ENCODE data around the gene OR56A1.
"Not testable (repeated sequence)": the region's sequence is repeated elsewhere in the genome, so short reads cannot be mapped to it uniquely, and the experiment has no call there.

Gene OR56A1, protein sequence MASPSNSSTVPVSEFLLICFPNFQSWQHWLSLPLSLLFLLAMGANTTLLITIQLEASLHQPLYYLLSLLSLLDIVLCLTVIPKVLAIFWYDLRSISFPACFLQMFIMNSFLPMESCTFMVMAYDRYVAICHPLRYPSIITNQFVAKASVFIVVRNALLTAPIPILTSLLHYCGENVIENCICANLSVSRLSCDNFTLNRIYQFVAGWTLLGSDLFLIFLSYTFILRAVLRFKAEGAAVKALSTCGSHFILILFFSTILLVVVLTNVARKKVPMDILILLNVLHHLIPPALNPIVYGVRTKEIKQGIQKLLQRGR

DNA sequence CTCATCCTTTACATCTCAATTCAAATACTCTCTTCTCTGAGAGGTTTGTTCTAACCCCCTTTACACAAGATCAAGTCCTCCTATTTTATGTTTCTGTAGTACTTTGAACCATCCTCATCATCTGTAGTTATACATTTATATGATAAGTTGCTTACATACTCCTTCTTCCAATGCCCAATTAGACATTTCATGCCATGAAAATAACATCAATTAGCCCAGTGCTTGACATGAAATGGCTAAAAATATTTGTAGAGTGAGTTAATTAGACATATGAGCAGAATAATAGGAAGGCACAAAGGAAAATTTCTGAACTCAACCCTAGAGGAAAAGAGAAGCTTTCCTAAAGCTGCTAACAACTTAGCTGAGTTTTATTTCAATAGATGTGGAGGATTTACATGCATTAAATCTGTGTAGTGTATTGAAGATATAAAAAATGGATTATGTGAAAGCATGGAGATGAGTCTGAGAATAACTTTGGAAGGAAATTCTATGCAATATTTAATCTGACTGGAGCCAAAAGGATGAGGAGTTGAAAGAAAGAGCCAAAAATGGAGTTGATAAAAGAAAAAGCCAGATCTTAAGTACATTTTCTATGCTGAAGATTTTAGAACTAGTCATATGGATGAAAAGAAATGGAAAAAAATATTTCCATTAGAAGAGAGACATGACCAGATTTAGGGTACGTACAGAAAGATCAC lies at the start of gene OR56A1:
TSS of gene OR56A1 (minus strand) at position 51 of the 698 bp plus-strand sequence. CDS start 3,066 bp downstream, outside the sequence.
- no peak for DNase-seq

DNA sequence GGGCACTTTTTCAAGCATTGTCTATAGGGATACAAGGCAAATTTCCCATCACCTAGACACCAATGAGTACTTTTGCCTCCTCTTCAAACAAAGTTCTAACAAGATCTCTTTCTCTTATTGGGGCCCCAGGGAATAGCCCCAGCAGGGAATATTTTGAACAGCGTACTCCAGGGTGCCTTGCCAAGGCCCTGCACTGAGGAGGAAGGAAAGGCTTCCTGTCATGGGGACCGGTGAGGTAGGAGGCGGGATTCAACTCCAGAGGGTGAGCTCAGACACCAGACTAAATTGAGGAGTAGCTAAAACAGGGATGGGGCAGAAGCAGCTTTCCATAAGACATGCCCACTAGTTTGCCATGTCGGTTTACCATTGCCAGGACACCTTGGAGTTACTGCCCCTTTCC lies 48.9 kb upstream of the OR56A1 start:
- no peak for DNase-seq

DNA sequence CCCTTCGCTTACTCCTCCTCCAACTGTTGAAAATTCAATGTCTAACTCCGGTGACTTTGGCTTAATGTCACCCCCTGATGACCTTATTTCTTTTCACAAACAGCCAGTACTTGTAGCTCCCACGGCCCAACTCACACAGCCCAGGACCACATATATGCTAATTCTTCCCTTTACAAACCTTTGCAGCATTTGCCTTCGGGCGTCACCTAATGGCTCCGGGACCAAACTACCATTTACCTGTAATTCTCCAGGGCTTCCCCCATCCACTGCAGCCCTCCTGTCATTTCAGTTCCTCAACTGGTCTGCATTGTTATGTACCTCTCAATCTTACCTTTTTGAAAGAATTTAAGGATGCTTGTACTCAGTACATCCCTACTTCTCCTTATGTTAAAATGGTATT lies 47.2 kb upstream of the OR56A1 start:
- DNase-seq, result no peak

DNA sequence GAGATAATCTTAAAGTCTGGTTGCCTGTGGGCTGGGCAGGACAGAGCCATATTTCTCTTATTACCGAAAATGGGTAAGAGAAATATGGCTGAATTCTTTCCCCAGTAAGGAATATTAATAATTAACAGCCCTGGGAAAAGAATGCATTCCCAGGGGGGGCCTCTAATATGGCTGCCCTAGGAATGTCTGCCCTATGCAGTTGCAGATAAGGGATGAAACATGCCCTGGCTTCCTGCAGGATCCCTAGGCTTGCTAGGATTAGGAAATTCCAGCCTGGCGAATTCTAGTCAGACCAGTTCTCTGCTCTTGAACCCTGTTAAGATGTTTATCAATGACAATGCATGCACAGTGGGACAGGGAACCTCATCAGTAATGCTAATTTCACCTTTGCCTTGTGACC lies 45.9 kb upstream of the OR56A1 start:
- not testable (repeated sequence) for DNase-seq

DNA sequence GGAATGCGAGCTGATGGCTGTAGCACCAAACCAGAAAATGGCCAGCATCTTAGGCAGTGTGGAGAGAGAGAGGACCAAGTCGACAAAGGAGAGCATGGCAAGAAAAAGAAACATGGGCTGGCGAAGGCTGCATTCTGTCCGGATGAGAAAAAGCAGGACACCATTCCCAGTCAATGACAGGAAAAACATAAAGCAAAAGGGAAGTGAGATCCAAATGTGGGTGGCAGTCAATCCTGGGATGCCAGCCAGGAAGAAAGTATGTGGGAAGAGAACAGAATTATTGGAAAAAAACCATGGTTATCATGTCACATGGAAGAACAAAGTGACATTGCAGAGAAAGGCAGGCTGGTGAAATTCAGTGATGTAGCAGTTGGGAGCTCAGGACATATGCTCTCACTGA lies 36.9 kb upstream of the OR56A1 start:
- no peak for DNase-seq

DNA sequence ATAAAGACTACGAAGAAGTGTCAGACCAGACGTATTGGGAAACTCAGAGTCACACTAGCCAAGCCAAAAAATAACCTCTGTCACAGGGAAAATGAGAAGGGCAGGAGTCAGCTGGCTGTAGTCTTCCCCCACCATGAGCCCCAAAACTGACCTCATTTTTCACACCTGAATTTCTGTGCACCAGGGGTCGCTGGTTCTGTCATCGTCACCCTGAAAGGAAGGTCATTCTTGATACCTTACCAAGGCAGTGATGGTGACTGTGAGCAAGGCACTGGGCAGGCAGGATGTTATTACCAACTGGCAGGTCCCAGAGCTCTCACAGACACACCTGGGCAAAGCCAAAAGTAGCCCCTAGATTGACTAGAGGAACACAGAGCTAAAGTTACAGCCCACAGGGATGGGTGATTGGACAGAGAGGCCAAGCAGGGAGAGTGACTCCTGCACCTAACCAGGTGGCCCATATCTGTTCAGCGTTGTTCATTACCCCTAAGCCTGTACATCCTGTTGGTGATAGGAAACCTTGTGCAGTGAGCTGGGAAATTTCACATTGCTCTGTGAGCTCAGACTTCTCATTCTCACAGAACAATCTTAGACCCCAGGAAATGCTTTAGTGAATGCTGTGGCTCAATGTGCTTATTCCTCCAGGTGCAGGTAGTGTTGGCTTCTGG lies 32.3 kb upstream of the OR56A1 start:
- no peak for DNase-seq

DNA sequence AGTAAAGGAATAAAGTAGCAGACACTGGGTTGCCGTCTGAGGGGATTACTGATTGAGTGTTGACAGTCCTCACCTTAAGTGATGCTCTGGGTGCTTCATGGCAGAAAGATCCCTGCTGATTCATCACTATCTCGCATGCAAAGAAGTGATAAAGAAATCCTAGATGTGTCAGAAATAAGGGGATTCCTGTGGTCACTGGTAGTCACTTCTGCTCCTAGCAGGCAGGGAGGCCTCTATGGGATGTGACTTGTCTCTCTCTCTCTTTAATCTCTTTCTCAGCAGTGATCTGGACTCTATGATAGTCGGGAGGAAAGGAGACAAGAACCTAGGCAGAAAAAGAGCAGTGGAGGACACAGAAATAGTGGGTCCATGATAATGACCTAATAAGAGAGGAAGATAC lies 30.9 kb upstream of the OR56A1 start:
- no peak for DNase-seq

DNA sequence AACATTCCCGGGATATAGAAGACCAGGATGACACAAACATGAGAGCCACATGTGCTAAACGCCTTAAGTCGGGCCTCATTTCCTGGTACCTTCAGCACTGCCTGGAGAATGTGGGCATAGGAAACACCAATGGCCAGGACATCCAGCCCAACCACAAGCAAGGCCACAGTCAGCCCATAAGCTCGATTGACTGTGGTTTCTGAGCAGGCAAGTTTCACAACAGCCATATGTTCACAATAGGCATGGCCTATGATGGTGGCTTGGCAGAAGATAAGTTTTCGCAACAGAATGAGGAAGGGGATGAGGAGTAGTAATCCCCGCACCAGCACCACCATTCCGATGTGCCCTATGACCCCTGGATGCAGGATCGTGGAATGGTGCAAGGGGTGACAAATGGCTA lies 26.9 kb upstream of the OR56A1 start:
- DNase-seq, result no peak

DNA sequence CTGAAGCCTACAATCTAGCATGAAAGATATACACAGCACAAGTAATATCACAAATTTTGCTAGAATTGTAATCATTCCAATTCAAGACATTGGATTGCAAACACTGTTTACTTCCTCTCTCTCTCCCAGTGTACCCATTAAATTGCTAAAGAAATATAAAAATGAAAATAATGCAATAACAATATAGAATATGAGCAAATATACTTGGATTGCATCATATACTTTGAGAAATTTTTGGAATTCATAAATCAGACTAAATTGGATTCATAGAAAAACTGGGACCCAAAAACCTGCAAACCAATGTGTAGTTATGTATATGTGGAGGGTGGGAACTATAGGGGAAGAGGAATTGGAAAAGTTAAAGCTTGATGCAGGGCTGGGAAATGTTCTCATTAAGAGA lies 25.0 kb upstream of the OR56A1 start:
- no peak for DNase-seq

DNA sequence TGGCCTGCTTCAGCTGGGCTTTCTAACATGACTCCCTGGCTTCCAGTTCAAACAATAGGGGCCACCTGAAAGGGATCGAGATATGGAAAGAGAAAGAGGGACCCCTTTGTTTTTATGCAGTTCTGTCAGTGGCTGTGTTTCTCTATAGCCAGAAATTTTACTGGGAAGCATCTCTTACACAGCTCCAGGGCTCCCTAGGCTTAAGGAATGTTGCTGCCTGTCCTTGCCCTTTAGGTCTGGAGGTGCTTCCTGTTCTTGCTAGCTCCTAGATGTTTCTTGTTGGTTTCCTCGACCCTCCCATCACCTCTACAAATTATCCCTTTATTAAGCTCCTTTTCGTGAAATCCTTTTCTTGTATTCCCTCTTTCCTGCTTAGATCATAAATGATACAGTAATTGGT lies 21.8 kb upstream of the OR56A1 start:
- no peak for DNase-seq

DNA sequence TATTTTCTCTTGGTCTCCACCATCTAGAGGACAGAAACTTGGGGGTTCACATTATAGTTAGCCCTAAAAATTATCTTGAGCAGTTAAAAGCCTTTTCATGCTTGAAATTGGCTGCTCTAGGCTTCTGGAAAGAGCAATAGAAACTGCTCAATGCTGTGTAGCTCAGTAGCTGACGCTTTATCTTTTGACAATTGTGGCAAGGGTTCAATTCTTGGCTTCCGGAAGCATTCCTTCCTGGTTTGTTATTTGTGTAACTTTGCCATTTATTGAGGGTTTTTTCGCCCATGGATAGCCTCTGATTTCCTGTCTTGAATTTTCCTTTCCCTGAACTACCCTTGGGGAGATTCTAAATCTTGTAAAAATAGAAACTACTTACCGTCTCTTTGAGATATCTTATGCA lies 10.3 kb upstream of the OR56A1 start:
- DNase-seq, result no peak

DNA sequence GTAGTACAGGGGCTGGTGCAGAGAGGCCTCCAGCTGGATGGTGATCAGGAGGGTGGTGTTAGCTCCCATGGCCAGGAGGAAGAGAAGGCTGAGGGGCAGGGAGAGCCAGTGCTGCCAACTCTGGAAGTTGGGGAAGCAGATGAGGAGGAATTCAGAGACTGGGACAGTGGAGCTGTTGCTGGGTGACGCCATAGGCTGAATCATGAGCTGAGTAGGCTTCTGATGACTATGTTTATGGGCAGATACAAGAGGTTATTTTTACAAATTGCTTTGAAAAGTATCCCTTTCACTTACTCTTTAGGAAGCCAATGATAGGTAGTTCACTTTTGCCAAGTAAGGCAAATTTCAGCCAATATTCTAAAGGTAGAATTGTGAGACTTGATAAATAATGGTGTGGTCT lies 3.1 kb downstream of the OR56A1 start:
- no peak for DNase-seq

DNA sequence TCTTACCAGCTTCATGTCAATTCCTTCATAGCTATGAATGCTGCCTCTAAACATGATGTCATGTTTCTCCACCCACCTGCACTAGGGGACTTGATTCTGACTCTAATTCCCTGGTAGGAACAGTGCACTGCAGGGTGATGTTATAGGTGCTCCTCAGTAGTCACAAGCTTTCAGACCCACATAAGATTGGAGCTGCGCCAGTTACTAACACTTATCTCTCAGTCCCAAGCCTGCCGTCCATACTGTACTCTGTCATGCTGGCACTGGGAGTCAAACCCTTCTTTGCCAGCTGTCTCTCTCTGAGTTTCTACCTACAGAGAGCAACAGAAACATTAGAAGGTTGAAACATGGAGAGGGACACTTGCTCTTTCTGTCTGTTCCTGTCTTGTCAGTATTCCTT lies 5.5 kb downstream of the OR56A1 start:
- peak; percentile 34 for DNase-seq

DNA sequence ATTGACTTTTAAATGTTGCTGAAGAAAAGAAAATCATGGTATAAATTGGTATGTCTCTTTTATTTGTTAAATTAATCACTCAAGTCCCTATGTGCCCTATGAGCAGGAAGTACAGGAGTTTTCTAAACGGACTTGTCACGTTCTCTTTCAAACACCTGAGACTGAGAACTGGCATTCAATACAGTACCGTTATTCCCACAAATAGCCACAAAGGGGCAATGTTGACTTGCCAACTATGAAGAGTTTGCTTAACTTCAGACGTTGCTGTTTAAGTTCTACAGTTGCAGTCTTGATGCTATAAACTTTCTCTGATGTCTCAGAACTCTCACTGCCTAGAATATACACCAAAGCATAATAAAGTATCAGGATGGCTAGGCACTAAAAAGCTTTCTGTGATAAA lies 7.6 kb downstream of the OR56A1 start:
- DNase-seq, result peak; percentile 72

DNA sequence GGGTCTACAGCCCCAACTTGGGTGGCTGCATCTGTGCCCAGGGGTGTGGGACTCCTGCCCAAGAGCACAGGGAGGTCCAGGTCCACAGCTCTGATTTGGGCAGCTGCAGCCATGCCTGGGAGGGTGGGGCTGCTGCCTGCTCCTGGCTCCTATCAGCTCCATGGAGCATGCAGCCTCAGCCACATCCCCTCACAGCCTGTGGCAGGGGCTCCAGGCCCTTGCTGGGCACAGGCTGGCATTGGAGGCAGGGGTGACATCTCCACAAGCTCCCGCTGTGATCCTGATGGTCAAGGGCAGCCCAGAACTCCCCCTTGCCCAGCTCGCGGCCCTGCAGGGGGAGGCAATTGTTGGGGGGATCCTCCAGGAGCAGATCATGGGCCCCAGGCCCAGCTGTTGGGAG lies 17.5 kb downstream of the OR56A1 start:
- DNase-seq, result no peak

DNA sequence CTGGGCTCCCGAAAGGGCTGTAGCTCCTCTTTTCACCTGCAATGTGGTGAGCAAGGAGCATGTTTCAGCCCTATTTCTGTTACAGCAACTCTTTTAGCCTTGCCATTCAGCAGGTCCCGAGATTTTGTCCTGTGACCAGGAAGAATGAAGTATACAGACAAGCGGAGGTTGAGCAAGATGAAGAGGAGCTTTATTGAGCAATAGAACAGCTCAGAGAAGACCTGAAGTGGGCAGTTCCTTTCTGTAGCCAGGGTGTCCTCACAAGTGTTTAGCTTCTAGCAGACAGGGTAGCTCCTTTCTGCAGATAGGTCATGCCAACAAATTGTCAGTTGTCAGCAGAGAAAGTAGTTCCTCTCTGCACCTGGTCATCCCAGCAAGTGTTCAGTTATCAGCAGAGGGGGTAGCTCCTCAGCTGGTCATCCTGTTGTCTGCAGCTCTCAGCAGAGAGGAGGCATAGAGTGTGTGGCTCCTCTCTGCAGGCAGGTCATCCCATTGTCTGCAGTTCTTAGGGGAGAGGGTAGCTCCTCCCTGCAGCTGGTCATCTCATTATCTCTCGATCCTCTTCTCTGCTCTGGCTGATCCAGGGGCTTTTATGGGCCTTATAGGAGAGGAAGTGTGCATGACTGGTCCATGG lies 18.4 kb downstream of the OR56A1 start:
- no peak for DNase-seq

DNA sequence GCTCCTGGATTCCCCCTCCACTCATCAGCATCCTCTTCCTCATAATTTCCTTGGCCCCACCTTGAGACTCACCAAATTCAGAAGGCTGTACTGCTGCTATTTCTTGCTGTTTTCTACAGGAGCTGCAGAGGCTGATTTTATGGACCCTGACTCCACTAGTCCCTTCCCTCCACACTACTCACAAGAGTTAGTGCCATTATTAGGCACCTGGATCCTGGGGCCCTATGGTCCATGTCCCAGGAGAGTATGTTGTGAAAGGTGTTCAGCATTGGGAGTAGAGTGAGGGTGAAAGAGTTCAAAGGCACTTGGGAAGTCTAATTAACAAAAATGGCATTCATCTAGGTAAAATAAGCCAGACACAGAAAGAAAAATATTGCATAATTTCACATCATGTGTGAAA lies 23.7 kb downstream of the OR56A1 start, which contains the start of gene OR56A4:
TSS of gene OR56A4 (minus strand) at position 101 of the 400 bp plus-strand sequence. CDS start 3,954 bp downstream, outside the sequence.
- DNase-seq, result no peak

DNA sequence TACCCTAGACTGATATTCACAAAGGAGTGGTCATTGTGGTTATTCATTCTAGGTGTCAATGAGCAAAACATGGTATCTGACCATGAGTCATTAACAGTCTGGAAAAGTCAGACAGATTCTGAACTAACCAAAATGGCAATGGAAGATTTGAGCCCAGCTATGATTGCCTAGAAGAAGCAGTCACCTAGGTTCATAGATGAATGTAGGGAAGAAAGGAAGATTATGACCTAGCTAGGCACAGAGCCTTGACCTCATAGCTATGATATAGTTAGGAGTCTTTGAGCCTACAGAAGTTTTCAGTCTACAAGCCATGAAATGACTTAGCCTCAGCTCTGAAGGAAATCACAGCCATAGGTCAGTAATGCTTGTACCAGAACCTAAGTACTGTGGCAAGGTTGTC lies 24.2 kb downstream of the OR56A1 start:
- DNase-seq, result no peak

DNA sequence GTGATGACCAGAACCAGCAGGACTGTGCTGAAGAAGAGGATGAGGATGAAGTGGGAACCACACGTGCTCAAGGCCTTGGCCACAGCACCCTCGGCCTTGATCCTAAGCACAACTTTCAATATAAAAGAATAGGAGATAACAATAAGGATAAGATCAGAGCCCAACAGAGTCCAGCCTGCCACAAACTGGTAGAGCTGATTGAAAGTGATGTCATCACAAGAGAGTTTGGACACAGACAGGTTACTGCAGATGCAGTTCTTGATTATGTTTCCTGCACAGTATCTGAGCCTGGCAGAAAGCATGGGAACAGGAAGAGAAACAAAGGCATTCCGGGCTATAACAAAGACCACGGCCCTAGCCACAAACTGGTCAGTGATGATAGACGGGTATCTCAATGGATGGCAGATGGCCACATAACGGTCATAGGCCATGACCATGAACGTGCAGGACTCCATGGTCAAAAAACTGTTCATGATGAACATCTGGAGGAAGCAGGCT lies 28.3 kb downstream of the OR56A1 start:
- DNase-seq, result peak; percentile 13

DNA sequence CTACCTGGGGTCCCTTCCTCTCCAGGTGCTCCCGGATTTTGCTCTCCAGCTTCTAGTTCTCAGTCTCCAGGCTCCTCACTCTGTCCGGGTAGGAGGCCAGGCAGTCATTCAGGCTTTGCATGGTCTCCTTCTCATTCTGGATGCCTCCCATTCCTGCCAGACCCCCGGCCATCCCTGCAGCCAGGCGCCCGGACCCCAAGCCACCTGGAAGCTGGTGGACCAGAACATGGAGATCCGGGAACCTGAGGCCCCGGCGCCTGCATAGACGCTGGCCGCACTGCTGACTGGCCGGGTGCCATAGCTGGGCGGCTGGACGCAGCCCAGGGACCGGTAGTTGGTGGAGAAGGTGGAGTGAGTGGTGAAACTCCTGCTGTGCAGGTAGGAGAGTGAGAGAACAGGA lies 35.8 kb downstream of the OR56A1 start:
- DNase-seq, result no peak

DNA sequence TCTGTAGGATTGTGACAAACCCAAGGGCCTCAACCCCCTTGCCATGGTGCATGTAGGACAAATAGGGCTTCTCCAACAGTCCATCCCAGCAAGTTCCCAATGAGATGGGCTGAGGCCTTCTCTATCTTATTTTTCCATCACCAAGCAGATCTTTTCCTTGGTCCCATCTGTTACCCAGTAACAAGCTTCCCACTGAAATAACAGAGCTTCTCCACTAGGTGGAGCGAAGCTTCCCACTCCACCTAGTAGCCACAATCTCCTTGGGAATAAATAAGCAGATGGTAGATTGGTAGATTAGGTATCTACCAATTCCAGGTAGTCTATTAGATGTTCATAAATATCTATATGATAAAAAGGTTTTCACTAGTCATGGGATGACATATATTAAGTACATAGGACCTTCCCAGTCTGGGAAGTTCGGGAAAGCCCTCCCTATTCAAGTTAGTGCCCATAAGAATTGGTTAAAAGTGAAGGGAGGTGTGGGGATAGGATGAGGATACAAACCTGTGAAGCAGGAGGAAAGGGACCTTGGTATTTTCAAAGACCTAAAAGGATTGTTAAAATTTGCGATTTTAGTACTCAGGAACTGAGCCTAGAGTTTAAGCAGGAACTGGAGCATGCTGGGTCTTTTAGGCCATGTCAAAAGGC lies 37.8 kb downstream of the OR56A1 start:
- peak; percentile 28 for DNase-seq

DNA sequence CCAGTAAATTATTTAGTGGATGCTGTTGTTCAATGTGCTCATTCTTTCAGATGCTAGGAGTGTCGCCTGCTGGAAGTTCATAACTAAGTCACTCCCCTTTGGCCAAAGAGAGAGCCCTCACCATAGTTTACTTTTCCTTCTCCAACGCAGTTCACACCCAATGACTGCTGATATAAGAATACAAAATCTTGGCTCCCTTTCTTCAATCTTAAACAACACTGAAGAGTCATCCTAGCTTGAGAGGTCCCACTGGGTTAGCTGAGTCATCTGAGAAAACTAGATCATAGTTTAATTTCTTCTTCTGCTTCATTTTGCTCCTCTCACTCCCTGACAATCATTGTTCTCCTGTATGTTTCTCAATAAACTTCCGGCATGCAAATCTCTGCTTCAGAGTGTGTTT lies 38.4 kb downstream of the OR56A1 start:
- no peak for DNase-seq

DNA sequence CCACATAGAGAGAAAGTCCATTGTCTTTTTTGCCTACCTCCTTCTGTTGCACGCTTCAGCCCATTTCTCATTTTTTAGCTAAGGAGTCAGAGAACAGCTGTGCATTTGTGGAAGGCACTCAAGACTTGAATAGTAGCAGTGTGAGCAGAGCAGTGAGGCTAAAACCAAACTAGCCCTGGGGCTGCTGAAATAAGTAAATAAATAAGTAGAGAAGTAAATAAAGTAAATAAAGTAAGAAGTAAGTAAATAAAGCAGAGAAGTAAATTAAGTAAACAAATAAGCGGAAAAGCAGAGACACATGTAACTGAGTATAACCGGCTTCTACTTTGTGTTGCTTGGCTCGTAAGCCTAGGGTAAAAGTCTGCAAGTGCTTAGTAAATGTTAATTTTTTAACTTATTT lies 41.4 kb downstream of the OR56A1 start:
- no peak for DNase-seq
